Stromal cell of bone marrow (primary cell): ENCODE results near the gene PAPOLB.

ENCODE experiments used
- DNase-seq: peaks from one replicate; pipeline ENCODE4 v3.0.0-alpha.2; 2012; ENCODE audit warnings: low read depth

PAPOLB gene

DNA sequence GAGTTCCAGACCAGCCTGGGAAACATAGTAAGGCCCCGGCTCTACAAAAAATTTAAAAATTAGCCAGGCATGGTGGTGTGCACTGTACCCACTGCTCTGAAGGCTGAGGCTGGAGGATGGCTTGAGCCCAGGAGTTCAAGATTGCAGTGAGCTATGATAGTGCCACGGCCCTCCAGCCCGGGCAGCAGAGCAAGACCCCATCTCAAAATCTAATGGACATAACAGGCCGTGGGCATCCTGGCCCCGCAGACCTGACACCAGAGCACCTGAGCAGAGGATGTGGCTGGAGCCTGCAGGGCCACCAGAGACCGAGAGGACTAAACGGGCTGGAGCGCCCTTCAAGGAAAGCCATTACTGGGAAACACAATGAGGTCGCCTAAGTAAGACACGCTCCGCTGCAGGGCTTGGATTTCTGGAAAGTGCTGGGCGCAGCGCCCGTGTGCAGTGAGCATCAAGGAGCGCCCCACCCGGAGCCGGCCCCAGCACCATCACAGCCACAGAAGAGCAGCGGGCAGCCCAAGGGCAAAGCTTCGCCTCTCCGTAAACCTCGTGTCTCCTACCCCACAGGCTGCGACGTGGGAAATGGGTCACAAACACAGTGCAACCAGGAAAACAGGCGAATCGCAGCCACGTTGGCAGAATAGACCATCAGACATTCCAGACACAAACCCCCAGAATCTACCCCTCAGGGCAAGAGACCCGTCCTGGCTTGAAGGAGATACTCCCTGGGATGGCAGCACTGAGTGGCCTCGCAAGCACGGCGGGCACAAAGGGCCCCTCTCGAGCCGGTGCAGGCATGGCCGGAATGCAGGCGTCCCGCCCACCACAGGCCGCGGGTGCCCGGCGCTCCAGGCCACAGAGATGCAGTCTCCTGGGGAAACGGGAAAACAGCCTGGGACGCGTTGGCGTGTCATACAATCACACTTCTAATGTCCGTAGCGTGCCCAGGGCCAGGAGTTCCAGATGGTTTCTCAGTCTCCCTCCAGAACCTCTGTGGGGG, 16.8 kb upstream of the PAPOLB start:
- no peak for DNase-seq

DNA sequence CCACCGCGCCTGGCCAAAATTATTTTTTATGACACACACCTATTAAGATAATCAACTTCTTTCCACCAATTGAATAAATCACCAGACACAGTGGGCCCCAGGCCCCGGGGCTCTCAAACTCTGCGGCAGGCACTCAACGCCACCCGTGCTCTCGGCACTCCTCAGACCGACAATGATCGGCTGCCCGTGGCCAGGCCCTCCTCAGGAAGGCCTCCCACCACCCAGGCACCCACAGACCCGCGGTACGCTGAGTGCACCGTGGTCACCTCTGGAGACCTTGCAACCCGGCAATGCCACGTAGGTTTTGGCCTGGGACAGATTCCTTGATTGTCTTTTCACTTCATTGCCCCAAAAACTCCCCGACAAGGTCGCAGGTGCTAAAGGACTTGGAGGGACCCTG, 14.8 kb upstream of the PAPOLB start:
- no peak for DNase-seq

DNA sequence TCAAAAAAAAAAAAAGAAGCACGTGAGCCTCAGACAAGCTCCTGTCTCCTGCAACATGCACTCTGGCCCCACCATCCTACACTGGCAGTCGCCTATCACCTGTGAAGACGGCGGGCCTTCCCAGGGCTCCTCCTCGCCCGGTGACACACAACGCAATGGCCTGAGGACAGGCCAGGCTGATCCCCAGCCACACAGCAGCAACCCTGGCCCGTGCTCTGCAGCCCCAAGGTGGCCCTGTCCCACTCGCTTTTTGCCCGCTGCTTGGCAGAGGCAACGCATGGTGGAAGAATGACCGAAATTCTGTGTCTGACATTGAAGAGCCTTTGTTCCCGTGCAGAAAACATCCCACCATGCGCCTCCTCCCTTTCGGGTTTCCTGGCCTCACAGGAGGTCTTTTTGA, 13.6 kb upstream of the PAPOLB start:
- DNase-seq, result no peak

GRCh38 chr7:4873071-4873944, 11.5 kb upstream of the PAPOLB start:
- no peak for DNase-seq

GRCh38 chr7:4871930-4872675, 10.3 kb upstream of the PAPOLB start:
- no peak for DNase-seq

DNA sequence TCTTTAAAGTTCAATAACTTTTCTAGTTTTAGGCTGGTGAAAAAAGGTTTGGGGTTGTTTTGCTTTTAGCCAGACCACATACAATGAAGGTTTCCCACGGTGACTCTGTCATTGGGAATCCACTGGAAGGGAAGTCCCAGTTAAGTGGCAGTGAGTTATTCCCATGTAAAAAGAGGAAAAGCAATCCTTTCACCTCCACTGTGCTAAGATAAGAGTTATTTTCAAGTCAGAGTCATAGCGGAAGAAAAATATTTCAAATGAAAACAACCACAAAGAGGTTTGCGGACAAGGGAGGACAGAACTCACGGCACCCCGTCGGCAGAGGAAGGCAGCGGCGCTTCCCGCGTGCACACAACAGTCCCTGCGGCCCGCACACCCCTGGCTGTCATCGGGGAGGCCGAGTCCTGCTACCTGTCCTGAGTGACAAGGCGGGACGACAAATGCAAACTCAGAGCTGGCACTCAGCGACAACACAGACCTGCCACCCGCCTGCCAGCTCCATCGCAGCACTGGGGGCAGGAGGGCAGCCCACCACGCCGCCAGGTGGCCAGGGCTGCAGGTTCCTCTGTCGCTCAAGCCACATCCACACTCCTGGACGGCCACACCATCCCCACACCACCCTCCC, 9.3 kb upstream of the PAPOLB start:
- DNase-seq, result no peak

- no peak for DNase-seq
Measured at GRCh38 chr7:4868493-4868892, 6.7 kb upstream of the PAPOLB start.

DNA sequence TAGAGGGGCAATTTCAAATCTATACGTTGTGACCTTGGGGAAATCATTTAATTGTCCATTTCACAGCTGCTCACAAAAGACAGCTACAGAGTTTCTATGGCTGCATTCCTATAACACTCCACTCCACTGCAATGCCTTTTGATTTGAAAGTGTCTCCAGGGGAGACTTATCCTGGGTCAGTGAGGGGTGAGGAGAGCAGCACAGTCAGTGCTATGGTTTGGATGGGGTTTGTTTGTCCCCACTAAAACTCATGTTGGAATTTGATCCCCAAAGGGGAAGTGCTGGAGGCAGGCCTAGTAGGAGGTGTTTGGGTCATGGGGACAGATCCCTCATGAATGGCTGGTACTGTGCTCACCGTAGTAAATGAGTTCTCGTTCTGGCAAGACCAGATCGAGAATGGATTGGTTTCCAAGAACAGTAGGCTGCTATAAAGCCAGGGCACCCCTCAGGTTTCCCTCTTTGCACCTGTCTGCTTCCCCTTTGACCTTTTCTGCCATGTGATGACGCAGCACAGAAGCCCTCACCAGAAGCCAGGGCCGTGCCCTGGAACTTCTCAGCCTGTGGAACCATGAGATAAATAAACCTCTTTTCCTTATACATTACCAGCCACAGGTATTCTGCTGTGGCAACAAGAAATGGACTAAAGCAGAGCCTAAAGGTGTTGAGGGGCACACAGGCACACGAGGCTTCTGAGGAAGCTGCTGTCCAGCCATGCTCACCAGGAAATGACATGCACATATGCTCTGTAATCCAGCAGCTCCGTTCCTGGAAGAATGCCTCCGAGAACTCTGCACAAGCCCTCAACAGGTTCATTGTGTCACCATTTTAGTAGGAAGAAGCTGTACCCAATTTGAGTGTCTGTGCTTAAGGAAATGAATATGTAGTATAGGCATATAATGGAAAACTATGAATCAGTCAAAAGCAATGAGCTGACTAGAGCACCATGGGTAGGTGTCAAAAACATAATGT, 5.0 kb upstream of the PAPOLB start:
- DNase-seq, result no peak

DNA sequence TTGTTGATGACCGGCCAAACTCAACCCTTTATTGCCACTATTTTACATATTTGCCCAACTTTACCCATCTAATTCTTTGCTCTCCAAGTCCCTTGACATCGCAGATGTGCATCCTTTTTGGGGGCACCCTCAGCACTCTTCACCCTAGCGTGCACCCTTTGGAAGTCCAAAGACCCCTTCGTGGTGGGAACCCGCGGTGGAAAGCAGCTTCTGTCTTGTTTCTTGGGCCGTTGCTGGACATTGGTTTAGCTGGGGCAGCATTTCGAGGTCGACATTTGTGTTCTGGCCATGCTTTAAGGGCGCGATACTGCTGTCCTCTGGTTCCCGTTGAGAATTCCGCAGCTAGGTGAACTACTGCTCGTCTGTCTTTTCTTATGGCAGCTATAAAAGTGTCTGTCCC, 326 bp upstream of the PAPOLB start:
- no peak for DNase-seq

DNA sequence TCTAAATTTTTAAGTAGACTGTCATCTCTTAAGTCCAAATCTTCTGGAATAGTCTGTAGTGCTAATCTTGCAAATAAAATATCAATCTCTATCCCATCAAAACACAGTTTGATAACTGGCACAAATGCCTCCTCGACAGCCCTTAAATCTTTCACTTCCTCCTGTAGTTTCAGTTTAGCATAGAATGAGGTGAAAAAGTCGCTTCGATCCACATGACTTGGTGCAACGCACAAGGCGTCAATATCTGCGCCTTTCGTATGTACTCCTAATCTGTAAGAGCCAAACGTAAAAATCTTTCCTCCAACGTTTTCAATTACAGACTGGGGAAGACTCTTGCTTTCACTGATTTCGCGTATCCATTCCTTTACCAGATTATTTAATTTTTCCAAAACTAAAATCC, 603 bp downstream of the PAPOLB start:
- no peak for DNase-seq

- DNase-seq, result no peak
Measured at GRCh38 chr7:4857189-4857588, 4.6 kb downstream of the PAPOLB start.

DNA sequence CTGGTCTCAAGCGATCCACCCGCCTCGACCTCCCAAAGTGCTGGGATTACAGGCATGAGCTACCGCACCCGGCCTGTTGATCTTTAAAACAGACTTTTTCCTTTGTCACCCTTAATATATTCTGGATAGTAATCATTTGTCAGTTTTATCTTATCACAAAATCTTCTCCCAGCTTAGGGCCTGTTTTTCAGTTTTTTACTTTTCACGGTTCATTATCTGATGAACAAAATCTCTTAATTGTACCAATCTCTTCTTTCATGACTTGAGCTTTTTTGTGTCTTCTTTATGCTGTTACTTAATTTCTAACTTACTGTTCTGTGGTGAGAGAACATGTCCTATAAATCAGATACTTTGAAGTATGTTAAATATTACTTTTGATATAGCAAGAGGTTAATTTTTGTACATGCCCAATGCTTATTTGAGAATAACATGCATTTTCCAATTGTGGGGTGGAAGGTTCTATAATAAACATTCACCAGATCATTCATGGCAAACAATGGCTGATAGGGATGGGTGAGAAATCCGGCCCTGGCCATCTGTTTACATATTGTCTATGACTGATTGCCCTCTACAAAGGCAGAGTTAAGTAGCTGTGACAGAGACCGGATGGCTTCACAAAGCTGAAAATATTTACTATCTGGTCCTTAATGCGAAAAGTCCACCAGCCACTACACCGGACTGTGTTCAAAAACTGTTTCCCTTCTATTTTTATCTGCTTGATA, 5.3 kb downstream of the PAPOLB start:
- no peak for DNase-seq

DNA sequence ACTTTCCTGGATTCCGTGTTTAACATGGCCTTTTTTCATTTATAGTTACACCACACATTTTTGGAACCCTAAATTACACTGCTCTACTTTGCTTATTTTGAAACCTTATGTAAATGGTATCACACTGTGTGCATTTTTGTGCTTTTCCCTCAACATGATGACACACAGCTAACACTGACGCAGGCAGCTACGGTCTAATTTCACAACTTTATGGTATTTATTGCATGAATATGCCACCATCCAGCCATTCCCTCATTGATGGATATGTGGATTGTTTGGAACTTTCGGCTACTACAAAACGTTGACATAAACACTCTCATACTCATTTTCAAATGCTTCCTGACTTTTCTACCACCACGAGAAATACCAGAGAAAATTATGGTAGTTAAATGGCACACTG, 6.9 kb downstream of the PAPOLB start:
- DNase-seq, result no peak

DNA sequence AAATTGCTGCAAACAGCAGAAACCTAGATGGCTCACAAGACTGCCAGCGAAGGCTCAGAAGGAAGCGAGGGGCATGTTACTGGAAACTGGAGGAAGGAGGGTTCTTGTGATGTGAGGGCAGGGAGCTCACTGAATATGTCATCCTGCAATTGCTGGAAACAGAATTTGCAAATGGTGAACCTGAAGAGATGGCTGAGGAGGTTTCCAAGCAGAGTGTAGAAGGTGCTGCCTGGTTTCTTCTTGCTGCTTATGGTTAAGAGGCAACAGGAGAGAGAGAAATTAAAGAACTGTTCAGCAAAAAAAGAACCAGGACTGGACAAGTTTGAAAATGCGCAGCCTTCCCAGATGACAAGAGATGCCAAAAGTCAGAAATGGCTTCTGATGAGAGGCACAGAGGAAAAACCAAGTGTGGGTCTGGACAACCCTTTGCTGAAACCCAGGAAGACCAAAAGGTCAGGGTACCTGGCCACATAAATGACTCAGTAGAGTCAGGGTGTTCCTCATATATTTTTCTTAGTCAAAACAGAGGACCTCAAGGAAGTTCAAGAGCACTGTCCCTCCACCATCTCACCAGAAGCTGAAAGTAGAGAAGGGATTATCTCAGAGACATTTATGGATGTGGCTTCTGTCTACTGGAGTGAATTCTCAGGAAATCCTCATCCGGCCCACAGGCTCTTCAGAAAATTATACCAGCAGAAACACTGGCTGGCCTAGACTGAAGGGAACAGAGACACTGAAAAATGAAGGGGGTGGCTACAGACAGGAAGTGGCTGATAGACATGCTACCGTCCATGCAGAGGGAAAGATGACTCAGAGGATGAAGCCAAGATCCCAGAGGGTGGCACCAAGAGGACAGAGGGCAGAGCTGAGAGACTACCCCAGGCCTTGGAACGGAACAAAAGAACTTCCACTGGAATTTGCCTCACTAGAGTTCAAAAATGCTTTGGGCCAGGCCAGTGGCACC, 10.1 kb downstream of the PAPOLB start:
- no peak for DNase-seq

GRCh38 chr7:4850262-4850795, 11.5 kb downstream of the PAPOLB start:
- DNase-seq, result no peak

DNA sequence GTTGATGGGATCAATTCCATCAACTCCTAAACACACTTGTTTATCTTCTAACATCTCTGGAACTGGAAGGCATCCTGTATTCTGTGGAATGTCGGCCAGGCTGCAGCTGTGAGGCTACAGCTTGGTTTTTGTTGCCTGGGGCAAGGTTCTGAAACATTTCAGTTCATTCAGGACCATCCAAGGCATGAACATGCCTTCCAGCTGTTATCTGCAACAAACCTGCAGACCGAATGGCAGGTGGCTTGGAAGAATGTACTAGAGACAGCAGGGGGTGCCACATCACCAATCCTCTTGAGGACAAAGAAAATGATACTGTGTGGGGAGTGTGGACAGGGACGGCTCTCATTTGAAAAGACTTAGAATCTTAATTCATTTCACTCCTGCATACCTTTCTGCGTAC, 12.4 kb downstream of the PAPOLB start:
- no peak for DNase-seq

GRCh38 chr7:4845740-4846142, 16.1 kb downstream of the PAPOLB start:
- DNase-seq, result no peak

- DNase-seq, result no peak
Measured at GRCh38 chr7:4842319-4843064, 19.3 kb downstream of the PAPOLB start.
